Measurements from ENCODE around the gene SIL1. TPM values are rescaled to one million over a fixed set of nuclear protein-coding genes. Genes with fewer than 3 reads are reported as not detected.

The SIL1 gene
- total RNA-seq, 2 donors from 2014 or later = 69.9 to 75.6 TPM

DNA sequence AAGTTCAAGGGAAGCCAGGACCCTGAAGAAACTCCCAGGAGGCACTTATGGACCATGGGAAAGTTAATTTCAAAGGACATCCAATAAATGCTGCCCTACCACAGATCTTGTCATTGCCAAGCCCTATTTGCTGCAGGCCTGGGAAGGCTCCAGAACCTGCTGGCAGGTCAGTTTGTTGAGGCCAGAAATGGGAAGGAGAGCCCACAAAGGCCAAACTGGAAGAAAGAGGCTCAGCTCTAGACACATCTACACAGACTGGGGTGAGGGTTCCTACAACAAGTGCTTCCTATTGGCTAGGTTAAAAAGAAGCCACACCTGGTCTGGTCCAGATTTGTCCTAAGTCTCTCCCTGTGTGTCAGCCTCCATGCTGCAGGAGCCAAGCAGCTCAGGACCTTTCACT lies 94.4 kb downstream of the SIL1 start:
- Histone ChIP-seq H3K36me3 (no peaks in the 10 kb centered on the region), H3K27me3 (replicated peaks; ENCODE audit: insufficient read depth) (no peaks in the 10 kb centered on the region), H3K4me3 (no peak overlapping the region), H3K9me3 (no peaks in the 10 kb centered on the region), H3K4me1 (replicated peaks) (no peaks in the 10 kb centered on the region), H3K27ac (no peak overlapping the region)
- TF ChIP-seq POLR2A (IDR thresholded peaks at IDR 0.05) = no peak
- TF ChIP-seq, protein P1, sequence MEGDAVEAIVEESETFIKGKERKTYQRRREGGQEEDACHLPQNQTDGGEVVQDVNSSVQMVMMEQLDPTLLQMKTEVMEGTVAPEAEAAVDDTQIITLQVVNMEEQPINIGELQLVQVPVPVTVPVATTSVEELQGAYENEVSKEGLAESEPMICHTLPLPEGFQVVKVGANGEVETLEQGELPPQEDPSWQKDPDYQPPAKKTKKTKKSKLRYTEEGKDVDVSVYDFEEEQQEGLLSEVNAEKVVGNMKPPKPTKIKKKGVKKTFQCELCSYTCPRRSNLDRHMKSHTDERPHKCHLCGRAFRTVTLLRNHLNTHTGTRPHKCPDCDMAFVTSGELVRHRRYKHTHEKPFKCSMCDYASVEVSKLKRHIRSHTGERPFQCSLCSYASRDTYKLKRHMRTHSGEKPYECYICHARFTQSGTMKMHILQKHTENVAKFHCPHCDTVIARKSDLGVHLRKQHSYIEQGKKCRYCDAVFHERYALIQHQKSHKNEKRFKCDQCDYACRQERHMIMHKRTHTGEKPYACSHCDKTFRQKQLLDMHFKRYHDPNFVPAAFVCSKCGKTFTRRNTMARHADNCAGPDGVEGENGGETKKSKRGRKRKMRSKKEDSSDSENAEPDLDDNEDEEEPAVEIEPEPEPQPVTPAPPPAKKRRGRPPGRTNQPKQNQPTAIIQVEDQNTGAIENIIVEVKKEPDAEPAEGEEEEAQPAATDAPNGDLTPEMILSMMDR (IDR thresholded peaks at IDR 0.05) = no peak
- no peak for TF ChIP-seq POLR2AphosphoS5 (IDR thresholded peaks at IDR 0.05)
- DNase-seq (ENCODE audit: low spot score) = no peak
- intact Hi-C loops (cut with DNase I) = no loop called here

DNA sequence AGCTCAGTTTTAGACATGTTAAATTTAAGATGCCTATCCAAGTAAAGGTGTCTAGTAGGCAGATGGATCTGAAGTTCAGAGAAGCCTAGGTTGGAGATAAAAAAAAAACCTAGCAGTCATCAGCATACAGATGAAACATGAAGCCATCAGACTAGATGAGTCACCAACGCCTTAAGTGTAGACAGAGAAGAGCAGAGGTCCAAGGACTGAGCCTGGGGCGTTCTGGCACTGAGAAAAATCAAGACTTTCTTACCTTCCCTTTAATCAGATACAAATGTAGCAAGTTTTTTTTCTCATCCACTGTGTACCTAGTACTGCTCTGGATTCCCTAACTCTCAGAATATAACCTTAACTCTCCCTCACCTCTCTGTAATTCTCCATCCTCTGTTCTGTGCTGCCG lies 97.3 kb downstream of the SIL1 start:
- 76% methylated on average over 3 of the region's 3 CpGs for WGBS
- DNase-seq (ENCODE audit: low spot score) = no peak
- H3K4me1 ChIP-seq (replicated peaks) = no peaks in the 10 kb centered on the region
- H3K27me3 ChIP-seq (replicated peaks; ENCODE audit: insufficient read depth) = no peaks in the 10 kb centered on the region
- intact Hi-C loops (cut with DNase I) = no loop called here
- no peak overlapping the region for H3K27ac ChIP-seq
- no peak overlapping the region for H3K4me3 ChIP-seq
- no peaks in the 10 kb centered on the region for H3K36me3 ChIP-seq
- TF ChIP-seq, protein P1 (IDR thresholded peaks at IDR 0.05) = no peak
- TF ChIP-seq POLR2AphosphoS5 (IDR thresholded peaks at IDR 0.05) (no peak), POLR2A (IDR thresholded peaks at IDR 0.05) (no peak)
- H3K9me3 ChIP-seq = no peaks in the 10 kb centered on the region

DNA sequence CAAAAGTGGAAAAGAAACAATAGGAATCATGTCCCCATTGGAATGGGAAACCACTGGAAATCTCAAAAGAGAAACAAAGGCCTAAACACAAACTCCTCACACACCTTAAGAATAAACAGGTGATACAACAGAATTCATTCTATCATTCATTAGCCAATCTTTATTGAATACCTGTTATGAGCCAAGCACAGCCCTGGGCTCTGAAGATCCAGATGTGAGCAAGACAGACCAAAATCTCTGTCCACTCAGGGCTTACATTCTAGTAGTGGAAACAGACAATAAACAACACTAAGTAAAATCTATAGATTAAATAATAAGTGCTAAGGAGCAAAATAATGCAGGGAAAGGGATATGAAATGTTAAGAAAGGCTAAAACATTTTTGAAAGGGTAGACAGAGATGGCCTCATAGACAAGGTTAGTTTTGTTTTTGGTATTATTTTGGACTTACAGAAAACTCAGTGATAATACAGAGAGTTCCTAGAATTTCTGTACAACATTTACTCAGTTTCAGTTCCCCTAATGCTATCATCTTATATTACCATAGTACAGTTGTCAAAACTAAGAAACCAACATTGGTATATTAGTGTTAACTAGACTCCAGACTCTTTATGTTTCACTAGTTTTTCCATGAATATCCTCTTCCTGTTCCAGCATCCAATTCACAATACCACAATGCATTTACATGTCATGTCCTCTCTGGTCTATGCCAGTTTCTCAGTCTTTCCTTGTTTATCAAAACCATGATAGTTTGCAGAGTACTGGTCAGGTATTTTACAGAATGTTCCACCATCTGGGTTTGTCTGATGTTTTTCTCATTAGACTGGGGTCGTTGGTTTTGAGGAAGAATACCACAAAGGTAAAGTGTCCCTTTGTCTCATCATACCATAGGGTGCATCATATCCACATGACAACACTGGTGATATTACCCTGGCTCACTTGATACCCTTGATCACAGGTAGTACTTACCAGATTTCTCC lies 103.7 kb downstream of the SIL1 start:
- no peak overlapping the region for H3K27ac ChIP-seq
- WGBS = 34% methylated on average over 1 of the region's 1 CpG
- no peaks in the 10 kb centered on the region for H3K27me3 ChIP-seq (replicated peaks; ENCODE audit: insufficient read depth)
- H3K36me3 ChIP-seq = no peaks in the 10 kb centered on the region
- no peak overlapping the region for H3K4me3 ChIP-seq
- DNase-seq (ENCODE audit: low spot score) = no peak
- H3K4me1 ChIP-seq (replicated peaks) = no peaks in the 10 kb centered on the region
- no peaks in the 10 kb centered on the region for H3K9me3 ChIP-seq
- intact Hi-C loops (cut with DNase I) = loop anchor here (5.0 kb wide), 1 partner anchor 168 kb away; no protein-coding TSS in a partner anchor
- no peak for TF ChIP-seq POLR2AphosphoS5 (IDR thresholded peaks at IDR 0.05)
- no peak for TF ChIP-seq POLR2A (IDR thresholded peaks at IDR 0.05)
- TF ChIP-seq, protein P1 (IDR thresholded peaks at IDR 0.05) = no peak

DNA sequence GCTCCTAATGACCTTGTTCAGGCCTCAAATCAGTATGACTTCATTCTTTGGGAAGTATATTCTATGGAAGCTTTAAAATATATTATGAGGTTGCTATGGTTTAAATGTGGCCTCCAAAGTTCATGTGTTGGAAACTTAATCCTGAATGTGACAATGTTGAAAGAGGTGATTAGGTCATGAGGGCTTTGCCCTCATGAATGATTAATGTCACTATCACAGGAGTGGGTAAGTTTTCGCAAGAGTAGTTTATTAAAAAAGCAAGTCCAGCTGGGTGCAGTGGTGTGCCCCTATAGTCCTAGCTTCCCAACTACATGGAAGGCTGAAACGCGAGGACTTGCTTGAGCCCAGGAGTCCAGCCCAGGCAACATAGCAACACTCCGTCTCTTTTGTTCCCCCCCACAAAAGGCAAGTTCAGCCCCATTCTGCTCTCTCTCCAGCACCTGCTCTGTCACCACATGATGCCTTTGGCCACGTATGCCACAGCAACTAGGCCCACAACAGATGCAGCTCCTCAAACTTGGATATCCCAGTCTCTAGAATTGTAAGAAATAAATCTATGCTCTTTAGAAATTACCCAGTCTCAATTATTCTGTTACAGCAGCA lies 105.3 kb downstream of the SIL1 start:
- Histone ChIP-seq H3K27ac (no peak overlapping the region), H3K9me3 (no peaks in the 10 kb centered on the region), H3K4me3 (no peak overlapping the region), H3K27me3 (replicated peaks; ENCODE audit: insufficient read depth) (no peaks in the 10 kb centered on the region), H3K36me3 (no peaks in the 10 kb centered on the region), H3K4me1 (replicated peaks) (no peaks in the 10 kb centered on the region)
- TF ChIP-seq, protein P1 (IDR thresholded peaks at IDR 0.05) = no peak
- no peak for TF ChIP-seq POLR2AphosphoS5 (IDR thresholded peaks at IDR 0.05)
- TF ChIP-seq POLR2A (IDR thresholded peaks at IDR 0.05) = no peak
- intact Hi-C loops (cut with DNase I) = loop anchor here (5.0 kb wide), 1 partner anchor 169 kb away; no protein-coding TSS in a partner anchor
- 94% methylated on average over 5 of the region's 5 CpGs for WGBS
- DNase-seq (ENCODE audit: low spot score) = no peak
